ENCODE measurements around the gene CSKMT.
A peak's percentile ranks its signal among the peaks of the same experiment; 100 is the strongest.

- no peak for TF ChIP-seq REST (IDR thresholded peaks at IDR 0.05; ENCODE audit: low read depth)
- no peak for TF ChIP-seq EZH2 (IDR thresholded peaks at IDR 0.05)
- TF ChIP-seq ZNF274 (IDR thresholded peaks at IDR 0.05; ENCODE audit: low read depth, low read length) = no peak
- no peak for TF ChIP-seq CTCF (IDR thresholded peaks at IDR 0.05 in 2 of 3, conservative IDR thresholded peaks at IDR 0.05 in 1 of 3; ENCODE audit: borderline replicate concordance in 1 of 3, insufficient read depth in 1 of 3, low read depth in 2 of 3, low read length in 2 of 3)
- no peak for TF ChIP-seq ZBTB33 (IDR thresholded peaks at IDR 0.05; ENCODE audit: extremely low read depth, insufficient replicate concordance, low read length)
- TF ChIP-seq SIN3A (IDR thresholded peaks at IDR 0.05; ENCODE audit: low read depth) = no peak
- peak; percentile 54; the same call in 1 of the 2 replicates for TF ChIP-seq POLR2AphosphoS5 (IDR thresholded peaks at IDR 0.05; ENCODE audit: low read depth, low read length)
- no peak for TF ChIP-seq SRF (IDR thresholded peaks at IDR 0.05; ENCODE audit: low read depth)
- no peak for TF ChIP-seq EZH2phosphoT487 (IDR thresholded peaks at IDR 0.05; ENCODE audit: borderline replicate concordance)
- TF ChIP-seq EGR1 (IDR thresholded peaks at IDR 0.05; ENCODE audit: low read depth) = no peak
- TF ChIP-seq RAD21 (IDR thresholded peaks at IDR 0.05; ENCODE audit: low read depth) = no peak
- TF ChIP-seq POLR2A (IDR thresholded peaks at IDR 0.05; ENCODE audit: borderline replicate concordance, extremely low read depth, insufficient read depth, insufficient read length) = peak; percentile 29
- TF ChIP-seq ELF1 (IDR thresholded peaks at IDR 0.05; ENCODE audit: borderline replicate concordance, low read depth) = no peak
- no peak for TF ChIP-seq SP1 (IDR thresholded peaks at IDR 0.05; ENCODE audit: low read depth)
Measured at GRCh38 chr11:62665599-62666258, 617 bp downstream of the CSKMT start.

Data from HCT116 (cell line).